A375 (cell line): ENCODE measurements around the gene SH3BGR. TPM values are rescaled to one million over a fixed set of nuclear protein-coding genes. Genes with fewer than 3 reads are reported as not detected.

Experiments used
- small RNA-seq: library from RNA; depleted of rRNA; stranded (forward); fragments of <200 nt; gene quantifications from one replicate; pipeline ENCODE3, GENCODE V24; 2014
- total RNA-seq: library from RNA; depleted of rRNA; stranded (reverse); fragments of >200 nt; shearing (Covaris generic); gene quantifications from 2 replicates; pipeline ENCODE4 v1.2.3, GENCODE V29; 2014; rRNA removed

SH3BGR gene
- total RNA-seq = 1.0 and 13.8 TPM in 2 replicates

DNA sequence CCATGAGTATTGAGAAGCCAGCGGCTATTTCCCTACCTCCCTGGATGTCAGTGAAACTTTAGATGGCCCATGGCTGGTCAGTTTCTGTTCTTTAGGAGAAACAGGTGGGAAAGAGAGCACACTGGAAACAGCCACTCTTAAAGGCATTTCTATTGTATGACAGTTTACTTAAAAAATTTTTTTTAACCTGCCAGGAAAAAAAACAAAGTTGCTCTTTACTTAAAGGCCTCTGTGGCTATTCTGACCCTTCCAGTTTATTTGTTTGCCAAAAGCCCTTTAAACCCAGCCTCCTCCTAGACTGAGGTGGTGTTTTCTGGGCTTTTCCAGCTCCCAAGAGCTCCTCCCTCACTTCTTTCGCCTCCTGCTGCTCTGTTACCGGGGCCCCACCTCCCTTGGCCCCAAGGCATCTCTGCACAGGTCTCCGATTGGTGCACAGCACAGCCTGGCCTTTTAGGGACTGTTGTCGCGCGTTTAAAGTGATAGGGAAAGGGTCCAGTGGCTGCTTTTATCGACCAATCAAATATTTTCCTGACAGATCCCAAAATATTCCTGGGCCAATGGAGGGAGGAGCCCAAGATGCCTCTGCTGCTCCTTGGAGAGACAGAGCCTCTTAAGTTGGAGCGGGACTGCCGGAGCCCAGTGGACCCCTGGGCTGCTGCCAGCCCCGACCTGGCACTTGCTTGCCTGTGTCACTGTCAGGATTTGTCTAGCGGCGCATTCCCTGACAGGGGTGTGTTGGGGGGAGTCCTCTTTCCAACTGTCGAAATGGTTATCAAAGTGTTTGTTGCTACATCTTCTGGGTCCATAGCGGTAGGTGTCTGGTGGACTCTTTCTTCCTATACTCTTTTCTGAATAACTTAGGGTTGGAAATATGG is at the start of gene SH3BGR:
Gene SH3BGR, plus strand, starts transcription at position 639 of the 875 bp plus-strand sequence. Its CDS starts 127 bp downstream, at position 766.

DNA sequence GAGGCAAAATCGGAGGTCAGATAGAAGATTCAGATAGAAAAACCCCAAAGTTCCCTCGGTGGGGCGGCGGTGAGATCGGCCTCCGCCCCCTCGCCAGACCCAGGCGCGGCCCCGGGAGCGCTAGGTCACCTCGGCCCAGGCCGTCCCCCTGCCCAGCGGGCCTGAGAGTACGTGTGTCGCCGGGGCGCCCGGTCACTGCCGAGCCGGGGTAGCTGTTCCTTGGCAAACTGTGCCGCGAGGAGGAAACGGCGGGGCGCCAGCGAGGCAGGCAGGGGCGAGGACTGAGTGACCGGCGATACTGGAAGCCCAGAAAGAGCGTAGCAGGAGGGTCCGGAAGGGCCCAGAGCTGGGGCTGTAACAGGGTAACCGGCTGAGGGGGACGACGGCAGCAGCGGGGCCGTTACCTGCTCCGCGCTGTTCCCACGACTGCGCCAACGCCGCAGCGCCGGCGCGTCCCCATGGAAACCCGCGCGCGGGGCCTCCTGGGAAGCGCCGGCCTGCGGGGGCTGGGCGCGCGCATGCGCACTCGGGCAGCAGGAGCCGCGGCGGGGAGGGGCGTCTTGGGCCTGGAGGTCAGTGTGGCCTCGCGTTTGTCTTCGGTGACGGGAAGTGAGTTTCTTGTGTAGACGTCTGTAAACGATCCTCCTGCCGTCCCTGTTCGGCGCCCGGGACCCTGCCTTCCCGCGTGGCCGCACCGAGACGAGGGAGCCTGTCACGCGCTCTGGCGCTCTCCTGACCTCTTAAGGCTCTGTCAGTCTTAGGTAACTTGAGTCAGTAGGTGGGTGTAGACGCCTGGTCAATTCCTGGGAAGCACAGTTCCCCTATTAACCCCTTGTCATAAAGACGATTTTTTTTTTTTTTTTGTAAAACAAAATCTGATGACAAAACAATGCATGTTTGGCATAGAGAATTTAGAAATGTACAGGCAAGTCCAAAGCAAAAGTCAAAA is 6.2 kb upstream of the SH3BGR start, which contains the start of gene LCA5L:
Gene LCA5L, minus strand, starts transcription at position 458 of the 949 bp plus-strand sequence. CDS start 17,285 bp downstream, outside the sequence.

Small RNA genes within 50 kb of the gene (small RNA-seq; reads per million reads assigned to genes)
- gene MIR6508 = not detected

Other genes with a start within 250 kb of the SH3BGR start
- gene BRWD1, start 138.3 kb upstream of the SH3BGR start, total RNA-seq = 18.0 and 18.2 TPM in 2 replicates
- gene HMGN1, start 102.9 kb upstream of the SH3BGR start, total RNA-seq = 140 and 220 TPM in 2 replicates
- gene LCA5L, start 6.2 kb upstream of the SH3BGR start, total RNA-seq = 0.90 and 1.3 TPM in 2 replicates
- 0.79 and 0.90 TPM in 2 replicates for gene B3GALT5, start 161.0 kb downstream of the SH3BGR start, total RNA-seq